IPS-NIHi7 (cell line): ENCODE results near the gene DDX59.

Experiments
- DNase-seq: peaks from one replicate; pipeline ENCODE4 v3.0.0; 2012; ENCODE audit warnings: mixed read lengths; ENCODE audit errors: extremely low spot score

DDX59 gene

DNA sequence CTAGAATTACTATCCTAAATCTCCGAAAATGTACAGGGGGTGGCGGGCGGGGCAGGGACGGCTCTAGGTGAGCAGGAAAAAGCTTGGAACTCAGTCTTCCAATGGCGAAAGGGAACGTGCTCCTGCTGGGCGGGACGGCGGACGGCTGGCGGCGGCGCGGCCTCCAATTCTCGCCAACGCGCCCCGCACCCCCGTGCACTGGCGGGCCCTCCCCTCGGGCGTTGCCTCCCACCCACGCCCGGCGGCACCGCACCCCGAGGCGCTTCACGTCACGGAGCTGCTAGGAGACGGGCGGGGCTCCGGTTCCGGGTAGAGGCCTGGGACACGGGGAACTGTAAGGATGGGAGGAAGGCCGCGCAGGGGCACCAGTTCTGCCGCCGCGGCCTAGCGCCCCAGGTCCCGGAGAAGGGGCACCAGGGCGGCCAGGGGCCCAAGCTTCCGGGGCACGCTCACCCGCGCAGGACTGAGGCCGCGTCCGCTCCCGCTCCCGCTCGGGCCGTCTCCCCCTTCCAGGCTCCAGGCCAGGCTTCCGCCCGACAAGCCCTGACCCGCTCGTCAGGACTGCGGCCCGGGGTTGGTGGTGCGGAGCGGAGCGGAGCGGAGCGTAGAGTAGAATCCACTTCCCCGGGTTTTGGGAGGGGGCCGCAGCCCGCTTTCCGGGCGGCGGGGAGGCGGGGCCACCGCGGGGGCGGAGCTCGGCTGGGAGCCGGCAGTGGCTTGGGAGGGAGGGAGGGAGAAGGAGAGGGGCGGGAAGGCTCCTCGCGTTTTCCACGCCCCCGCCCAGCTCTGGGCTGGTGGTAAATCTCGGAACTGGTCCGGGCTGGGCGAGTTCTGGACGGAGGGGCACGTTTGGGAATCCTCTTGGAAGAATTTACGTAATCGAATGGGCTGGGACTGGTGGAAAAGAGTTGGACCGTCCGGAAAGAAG lies at the start of gene DDX59:
TSS of gene DDX59 (minus strand) at position 594 of the 928 bp plus-strand sequence. CDS start 3,167 bp downstream, outside the sequence.
- DNase-seq, result peak; percentile 97

DNA sequence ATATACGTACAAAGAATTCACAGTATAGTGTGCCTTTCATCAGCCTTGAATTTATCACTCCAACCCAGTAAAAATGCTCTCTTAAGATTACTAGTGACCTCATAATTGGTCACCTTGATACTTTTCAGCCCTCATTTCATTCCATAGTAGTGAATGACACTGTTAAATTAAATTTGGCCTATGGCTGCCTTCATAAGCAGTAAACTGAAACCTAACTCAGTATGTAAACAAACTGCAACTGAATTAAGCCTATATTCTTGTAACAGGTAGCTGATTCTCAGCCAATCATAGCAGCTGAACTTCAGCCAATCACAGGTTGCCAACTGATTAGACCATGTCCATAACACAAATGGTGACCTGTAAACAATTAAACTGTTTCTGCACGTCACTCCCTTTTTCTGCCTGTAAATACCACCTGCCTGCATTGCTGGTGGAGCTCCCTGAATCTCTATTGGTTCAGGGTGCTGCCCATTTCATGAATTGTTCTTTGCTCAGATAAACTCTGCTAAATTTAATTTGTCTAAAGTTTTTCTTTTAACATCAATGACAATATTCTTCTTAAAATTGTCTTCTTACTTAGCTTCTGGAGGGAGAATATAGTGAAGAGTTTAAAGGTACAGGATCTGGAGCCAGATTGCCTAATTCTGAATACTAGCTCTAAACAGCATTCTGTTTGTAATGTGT lies 44.9 kb upstream of the DDX59 start:
- DNase-seq, result no peak

DNA sequence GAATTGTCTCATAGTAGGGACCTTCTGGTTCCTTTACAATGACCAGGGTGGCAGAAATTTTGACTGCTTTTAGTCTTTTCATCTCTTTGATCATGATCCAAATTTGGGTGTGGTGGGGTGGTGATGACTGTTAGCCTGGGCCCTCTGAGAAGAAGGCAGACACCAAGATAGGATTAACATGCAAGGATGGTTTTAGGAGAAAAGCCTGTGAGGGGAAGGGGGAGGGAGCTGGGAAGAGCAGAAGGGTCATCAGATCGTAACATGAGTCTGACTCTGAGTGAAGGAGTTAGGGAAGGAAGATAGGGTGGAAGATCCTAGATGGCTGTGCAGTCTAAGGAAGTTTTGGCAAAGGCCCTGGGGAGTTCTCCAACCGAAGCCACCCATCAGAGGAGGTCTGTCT lies 40.5 kb upstream of the DDX59 start:
- DNase-seq, result no peak

DNA sequence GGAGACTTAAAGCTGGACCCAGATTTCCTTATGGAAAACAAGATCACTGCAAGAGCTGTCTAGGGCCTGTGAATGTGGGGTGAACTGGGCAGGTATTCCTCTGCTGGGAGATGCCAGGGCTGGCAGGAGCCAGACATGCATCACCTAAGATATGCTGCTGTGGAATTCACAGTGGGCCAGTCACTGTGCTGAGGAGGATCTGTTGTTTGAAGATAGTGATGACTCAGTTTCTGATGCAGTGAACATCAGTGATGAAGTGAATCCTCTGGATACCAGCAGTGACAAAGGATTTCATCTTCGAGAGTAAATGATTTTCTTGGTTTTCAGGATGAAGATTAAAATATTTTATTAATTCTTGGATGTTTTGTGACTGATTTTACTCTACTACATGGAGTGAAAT lies 39.1 kb upstream of the DDX59 start:
- peak; percentile 13 for DNase-seq

DNA sequence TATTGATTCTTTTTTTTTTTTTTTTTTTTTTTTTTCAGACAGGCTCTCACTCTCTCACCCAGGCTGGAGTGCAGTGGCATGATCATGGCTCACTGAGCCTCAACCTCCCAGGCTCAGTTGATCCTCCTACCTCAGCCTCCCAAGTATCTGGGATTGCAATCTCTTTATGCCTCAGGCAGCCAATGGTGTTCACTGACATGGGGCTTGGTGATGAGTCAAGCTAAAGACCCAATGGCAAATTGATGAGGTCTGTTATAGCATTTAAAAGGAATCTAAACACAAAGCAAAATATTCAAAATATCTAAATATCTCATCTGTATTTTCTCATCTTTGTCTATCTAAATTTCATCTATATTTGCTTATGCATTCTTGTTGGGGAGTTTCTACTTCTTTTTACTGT lies 38.5 kb upstream of the DDX59 start:
- DNase-seq, result no peak

DNA sequence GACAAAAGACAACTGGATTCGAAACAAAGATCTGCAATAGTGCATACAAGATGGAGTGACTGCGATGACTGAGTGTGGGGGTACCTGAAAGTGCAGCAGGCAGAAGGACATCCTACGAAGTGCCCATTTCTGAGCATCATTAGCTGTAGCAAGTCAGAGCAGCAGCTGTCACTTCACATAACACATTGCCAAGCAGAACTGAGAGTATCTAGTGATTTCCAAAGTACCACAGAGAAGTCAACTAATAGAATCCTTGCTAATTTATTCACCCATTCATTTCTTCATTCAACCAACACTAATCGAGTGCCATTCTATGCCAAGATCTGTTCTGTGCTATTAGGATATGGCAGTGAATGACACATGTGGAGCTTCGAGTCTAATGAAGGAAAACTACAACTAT lies 37.4 kb upstream of the DDX59 start:
- DNase-seq, result no peak

DNA sequence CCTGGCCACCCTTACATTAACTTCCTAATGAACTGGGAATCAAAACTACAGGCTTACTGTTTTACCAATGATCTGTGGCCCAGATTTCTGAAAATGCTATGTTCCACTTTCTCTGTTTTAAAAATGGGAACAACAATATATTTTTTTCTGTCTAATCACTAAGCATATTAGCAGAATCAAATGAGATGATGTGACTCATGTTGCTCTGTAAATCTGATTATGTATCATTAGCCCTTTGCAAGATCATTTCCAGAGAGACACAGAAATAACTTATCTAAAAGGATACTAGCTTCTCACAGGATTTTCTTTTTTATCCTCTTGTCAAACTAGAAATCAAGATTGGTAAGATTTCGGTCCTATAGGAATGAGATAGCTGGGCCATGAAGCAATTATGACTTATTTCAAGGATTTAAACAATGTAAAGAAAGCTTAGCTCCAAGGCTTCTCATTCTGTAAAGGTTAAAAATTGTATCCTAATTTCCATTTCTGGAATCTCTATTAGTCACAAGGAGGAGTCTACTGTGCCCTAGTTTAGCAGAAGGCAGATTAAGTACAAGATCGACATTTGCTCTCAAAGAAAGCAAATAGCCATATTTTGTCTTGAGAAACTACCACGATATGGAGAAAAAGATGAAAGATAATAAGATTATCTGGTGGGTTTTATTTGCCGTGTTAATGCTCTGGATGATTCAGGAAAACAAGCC lies 36.6 kb upstream of the DDX59 start:
- no peak for DNase-seq

DNA sequence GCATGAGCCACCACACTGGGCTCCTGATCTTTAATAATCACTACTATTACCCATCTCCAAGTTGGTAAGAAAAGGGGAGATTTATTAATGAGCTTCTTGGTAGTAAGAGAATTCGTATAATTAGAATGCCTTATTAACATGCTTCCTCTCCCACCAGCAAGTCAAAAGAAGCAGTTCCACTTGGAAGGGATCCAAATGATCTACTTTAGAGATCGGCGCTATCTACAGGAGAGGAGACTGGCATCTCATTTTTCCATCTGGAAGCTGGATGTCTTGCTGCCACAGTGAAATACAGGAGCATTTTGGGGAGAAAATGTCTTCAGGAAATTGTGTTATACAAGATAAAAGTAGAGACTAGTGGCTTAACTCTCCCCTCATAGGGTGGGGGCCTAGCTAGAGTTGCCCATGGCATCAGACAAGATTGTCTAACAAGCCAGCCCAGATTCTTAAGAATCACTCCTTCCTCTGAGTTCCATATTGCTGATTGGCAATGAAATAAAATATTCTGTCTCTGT lies 35.3 kb upstream of the DDX59 start:
- DNase-seq, result no peak

DNA sequence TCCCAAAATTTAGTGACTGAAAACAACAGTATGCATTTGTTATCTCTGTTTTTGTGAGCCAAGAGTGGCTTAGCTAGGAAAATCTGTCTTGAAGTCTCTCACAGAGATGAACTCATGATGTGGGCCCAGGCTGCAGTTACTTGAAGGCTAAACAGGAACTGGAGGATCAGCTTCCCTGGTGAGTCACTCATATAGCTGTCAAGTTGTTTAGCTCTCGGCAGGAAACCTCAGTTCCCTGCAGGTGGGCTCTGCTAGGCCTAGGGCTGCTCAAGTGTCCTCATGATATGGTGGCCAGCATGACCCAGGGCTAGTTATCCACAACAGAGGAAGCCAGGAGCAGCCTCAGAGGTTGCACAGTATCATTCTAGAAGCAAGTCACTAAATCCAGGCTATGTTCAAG lies 30.2 kb upstream of the DDX59 start:
- peak; percentile 81 for DNase-seq

DNA sequence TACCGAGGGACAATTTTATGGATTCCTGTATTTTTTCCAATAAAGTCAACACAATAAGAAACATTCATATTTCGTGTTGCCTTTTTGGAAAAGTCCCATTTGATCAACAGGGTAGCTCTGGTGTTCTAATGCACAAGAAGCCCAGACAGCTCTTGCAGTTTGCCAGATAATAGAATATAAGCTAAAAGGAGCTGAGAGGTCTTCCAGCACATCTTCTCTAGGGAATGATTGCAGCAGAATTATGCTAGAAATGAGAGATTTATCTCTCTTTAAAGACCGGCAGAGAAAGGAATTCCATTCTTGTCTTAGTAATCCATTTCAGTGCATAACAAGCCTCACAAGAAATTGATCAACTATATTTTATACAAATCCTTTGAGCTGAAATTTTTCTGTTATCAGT lies 25.0 kb upstream of the DDX59 start:
- DNase-seq, result no peak

DNA sequence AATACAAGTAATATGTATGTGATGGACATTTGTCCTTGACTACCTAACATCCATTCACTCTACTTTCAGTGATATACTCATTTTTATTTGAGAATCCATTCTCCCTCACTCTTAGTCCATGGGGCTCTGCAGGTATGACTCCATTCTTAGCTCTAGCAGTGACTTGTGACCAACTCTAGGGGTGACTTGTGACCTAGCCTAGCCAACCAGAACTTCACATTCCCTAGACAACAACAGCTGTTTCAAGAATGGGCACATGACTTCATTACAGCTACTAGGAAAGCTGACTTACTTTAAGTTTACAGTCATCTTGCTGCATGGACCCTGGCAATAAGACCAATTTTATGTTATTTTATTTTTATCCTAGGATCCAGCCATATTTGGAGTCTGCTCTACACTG lies 23.6 kb upstream of the DDX59 start:
- no peak for DNase-seq

DNA sequence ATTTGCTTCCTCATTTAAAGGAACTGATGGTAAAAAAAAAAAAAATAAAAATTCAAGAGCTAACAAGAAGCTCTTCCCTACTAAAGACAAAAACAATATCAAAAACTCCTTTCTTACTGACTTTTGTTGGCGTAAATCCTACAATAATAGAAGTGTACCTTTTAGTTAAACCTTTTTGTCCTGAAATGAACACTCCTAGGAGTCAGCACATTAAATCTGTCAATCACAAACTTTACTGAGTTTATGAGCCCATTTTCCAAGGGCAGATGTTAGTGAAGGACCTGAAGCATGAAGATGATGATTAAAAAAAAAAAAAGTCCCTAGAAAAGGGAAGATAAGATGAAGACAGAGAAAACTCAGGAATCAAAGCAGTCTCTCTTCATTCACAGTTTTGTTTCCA lies 22.6 kb upstream of the DDX59 start:
- no peak for DNase-seq

DNA sequence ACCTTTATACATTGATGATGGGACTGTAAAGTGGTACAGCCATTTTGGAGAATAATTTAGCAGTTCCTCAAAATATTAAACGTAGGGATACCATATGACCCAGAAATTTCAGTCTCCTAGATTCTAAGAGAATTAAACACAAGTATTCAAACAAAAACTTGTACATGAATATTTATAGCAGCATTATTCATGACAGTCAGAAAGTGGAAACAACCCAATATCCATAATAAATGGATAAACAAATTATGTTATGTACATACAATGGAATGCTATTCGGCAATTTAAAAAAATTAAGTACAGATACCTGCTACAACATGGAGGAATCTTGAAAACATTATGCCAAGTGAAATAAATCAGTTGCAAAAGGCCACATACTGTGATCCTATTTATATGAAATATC lies 16.9 kb upstream of the DDX59 start:
- DNase-seq, result no peak

DNA sequence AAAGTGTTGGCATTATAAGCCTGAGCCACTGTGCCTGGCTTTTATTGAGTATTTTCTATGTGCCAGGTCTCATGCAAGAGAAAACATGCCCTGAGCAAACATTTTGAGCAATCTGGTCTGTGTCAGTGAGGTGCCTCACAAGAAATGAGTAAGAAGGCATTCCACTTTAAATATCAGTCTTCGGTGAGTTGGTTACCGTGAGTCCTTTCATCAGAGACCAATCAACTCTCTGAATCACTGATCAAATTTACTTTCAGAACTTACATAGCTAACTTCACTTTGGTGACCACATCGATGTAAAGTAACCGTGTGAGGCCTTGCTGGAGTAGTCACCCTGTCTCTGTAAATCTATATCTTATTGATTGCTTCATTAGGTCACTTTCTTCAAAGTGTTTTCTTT lies 14.3 kb upstream of the DDX59 start:
- DNase-seq, result no peak

DNA sequence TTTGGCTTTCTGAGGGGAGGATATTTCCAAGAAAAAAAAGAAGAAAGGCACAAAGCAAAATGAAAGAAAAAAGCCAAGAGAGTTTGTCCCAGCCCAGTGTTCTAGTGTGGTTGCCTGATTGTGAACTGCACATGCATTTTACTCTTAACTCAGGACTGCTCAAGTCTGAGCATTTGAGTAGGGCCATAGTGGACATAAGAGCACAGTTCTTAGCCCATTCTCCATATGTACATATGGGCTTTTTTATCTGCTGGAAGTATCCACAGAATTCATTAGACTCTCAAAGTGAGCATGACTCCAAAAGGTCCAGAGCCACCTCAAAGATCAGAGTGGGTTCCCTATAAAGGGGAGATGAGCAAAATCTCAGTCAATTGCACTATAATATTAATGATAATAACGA lies 13.6 kb upstream of the DDX59 start:
- no peak for DNase-seq

DNA sequence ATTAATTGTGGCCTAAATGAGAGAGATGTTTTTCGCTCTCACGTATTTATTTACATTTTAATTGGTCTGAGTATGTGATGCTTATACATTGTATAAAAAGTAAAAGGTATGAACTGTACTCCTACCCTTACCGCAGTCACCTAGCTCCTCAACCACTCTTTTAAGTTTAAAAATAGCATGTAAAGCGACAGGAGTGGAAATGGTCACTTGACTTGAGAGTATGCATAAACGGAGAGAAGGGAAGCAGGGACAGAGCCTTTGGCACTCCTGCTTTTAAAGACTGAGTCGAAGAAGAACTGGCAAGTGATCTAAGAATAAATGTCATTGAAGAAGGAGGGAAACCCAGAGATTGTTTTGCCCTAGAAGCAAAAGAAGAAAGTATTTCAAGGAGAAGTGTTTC lies 11.5 kb upstream of the DDX59 start:
- no peak for DNase-seq

DNA sequence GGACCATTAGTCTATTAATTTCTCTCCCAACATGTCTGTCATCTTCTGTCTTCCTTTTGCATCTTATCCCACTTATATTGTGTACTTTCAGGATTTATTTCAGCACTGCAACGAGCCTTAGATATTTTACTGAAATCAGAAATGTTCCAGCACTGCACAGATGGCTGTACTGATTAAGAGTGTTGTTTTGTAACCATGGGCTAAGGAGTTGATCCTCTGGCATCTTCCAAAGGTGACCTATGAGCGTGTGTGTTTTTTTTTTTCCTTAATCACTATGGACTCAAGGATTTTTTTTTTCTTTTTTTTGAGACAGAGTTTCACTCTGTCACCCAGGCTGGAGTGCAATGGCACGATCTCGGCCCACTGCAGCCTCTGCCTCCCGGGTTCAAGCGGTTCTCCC lies 7.1 kb upstream of the DDX59 start:
- no peak for DNase-seq

DNA sequence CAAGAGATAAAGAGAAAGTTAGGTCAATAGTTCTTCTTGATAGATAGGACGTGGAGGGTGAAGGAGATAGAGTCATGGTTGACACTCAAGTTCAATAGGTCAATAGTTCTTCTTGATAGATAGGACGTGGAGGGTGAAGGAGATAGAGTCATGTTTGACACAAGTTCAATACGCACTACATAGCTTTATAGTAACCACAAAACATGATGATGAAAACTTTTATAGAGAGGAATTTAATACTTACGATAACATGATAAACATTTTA lies 5.8 kb upstream of the DDX59 start:
- DNase-seq, result no peak

DNA sequence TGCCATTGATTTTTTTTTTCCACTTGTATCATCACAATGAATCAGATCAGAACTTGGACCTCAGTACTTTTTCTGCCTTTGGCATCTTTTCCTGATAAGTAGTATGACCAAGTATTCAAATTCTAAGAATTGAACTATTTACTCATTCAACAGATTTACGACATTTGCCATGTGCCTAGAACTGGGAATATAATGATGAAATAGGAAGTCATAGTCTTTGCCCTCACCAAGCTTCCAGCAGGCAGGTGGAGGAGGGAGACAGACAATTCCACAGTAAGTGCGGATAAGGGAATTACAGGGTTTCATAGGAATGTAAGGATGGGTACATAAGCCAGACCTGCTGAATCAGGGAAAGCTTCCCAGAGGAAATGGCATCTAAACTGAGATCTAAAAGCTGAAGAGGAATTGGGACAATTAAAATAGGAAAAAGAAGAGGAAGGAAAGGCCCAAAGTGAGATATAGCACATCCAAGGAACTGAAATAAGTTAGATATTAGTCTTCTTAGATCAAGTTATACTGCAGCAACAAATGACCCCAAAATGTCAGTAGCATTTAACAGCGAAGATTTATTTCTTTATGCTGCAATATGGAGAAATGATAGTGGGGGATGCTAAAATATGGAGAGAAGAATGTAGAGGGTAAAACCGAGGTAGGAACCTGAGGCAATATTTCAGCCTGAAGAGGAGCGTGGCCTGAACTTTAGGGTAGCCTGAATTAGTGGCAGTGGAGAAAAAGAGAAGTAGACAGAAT lies 5.3 kb upstream of the DDX59 start:
- DNase-seq, result no peak

DNA sequence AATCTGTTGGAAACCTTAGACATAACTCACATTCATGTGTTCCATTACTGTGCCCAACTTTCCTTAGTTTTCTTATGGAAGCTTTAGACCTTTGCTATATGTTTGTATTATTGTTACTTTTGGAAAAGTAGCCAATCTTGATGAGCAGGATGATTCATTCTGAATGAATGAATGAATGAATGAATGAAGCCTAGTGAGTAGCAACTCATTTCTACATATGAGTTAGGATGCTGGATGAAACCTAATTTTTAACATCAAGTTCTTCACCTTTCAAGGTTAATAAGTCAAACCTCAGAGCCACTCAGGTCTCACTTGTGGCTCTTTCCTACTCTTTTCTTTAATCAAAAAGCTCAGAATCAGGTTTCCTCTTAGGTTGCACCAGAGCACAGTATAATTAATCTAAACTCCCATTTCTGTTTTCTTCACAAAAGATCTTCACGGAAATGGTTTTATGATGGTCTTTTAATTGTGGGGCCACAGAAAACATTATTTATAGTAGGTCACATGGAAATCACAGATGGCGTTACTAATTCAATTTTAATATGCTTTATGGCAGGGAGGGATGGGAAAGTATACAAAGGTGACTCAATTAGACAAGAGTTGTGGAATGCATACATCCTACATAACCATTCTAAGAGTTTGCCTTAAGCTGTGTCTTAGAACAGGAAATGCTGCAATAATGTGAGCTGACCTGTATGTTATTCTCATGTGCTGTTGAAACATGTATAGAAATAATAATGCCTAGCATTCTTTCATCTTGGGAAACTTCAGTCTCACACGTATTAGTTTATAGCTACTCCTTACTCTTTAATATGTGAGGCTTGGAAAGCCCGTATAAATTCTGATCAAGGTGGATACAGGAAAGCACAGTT lies 4.5 kb upstream of the DDX59 start:
- DNase-seq, result no peak

DNA sequence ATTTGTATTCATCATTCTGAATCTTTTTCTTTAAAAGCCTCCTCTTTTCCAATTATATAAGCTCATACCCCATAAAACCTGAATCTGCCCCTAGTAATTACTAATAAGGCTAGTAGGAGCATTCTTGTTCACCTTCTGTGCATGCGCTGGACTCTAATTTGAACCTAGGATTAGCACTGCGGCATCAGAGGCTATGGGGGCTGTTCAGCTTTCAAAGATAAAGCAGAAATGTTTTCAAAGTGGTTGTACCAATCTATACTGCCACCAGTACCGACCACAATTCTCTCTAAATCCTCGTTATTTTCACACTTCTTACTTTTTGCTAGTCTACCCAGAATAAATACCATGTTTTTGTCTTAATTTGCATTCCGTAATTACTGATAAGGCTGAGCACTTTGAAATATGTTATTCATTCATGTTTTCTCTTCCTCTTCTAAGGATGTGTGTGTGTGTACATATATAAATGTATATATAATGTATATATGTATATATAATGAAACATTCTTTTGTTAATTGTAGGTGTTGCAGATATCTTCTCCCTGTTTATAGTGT lies 1.6 kb upstream of the DDX59 start:
- no peak for DNase-seq
